H1 (cell line): ENCODE results near the gene HTR3D. TPM values are rescaled to one million over a fixed set of nuclear protein-coding genes. Genes with fewer than 3 reads are reported as not detected.
"Not testable (repeated sequence)": the region's sequence is repeated elsewhere in the genome, so short reads cannot be mapped to it uniquely, and the experiment has no call there.

Experiments
- CTCF ChIA-PET: fragments of 300-600 bp; sonication (Branson Sonifier 250); formaldehyde crosslinking; loops from one replicate; lab custom pipeline; 2021; ENCODE audit not compliant: partially characterized antibody; lab: Charles Lee
- POLR2A ChIA-PET: fragments of 300-600 bp; sonication (Branson Sonifier 250); formaldehyde crosslinking; loops from one replicate; lab custom pipeline; 2021; ENCODE audit warnings: inconsistent platforms; ENCODE audit not compliant: partially characterized antibody; lab: Charles Lee
- DNase-seq, 2 experiments: peaks; one replicate each; pipeline versions ENCODE4 v3.0.0 to v3.0.0-alpha.2; 2010 to 2022; ENCODE audit warnings: low spot score in 2 of 2, low read depth in 1 of 2, mixed read lengths in 1 of 2
- FAIRE-seq: peaks from 2 replicates; lab custom pipeline; 2011; peaks lifted over from hg19 to GRCh38; lab: Jason Lieb, UNC
- H2AFZ ChIP-seq: 2 replicates; pipeline ENCODE4 v1.8.1; 2012; ENCODE audit warnings: low read length, inconsistent platforms
- H2AK5ac ChIP-seq: 2 replicates; pipeline ENCODE4 v1.6.1; 2013; ENCODE audit warnings: low read depth, low read length
- H2BK120ac ChIP-seq: replicated peaks from 2 replicates; pipeline ENCODE3; 2013; ENCODE audit warnings: low read depth, low read length, inconsistent platforms
- H2BK12ac ChIP-seq: 2 replicates; pipeline ENCODE4 v1.6.1; 2013; ENCODE audit warnings: low read depth, low read length
- H2BK15ac ChIP-seq: 2 replicates; pipeline ENCODE4 v1.6.1; 2013; ENCODE audit warnings: low read length
- H2BK20ac ChIP-seq: 2 replicates; pipeline ENCODE4 v1.6.1; 2013; ENCODE audit warnings: low read length
- H2BK5ac ChIP-seq: 2 replicates; pipeline ENCODE4 v1.6.1; 2013; ENCODE audit warnings: low read depth, low read length
- H3K14ac ChIP-seq: 2 replicates; pipeline ENCODE4 v1.6.1; 2013; ENCODE audit warnings: inconsistent platforms; ENCODE audit not compliant: insufficient read length
- H3K18ac ChIP-seq: 2 replicates; pipeline ENCODE4 v1.6.1; 2013; ENCODE audit warnings: low read length; ENCODE audit errors: extremely low read depth
- H3K23ac ChIP-seq: 2 replicates; pipeline ENCODE4 v1.6.1; 2013; ENCODE audit warnings: inconsistent platforms; ENCODE audit not compliant: insufficient read length
- H3K23me2 ChIP-seq: 2 replicates; pipeline ENCODE4 v1.6.1; 2013; ENCODE audit warnings: low read depth, low read length
- H3K27ac ChIP-seq: 2 replicates; pipeline ENCODE4 v1.6.1; 2011; ENCODE audit warnings: low read depth, low read length, inconsistent platforms
- H3K27me3 ChIP-seq, 4 experiments: replicated peaks in 1 of 4; 1 replicate in 1 of 4; 2 replicates in 3 of 4; pipeline versions ENCODE4 v1.6.1 to v1.8.1; 2011 to 2013; ENCODE audit warnings: low read length in 3 of 4, mild to moderate bottlenecking in 3 of 4, inconsistent platforms in 2 of 4, mixed read lengths in 2 of 4, moderate library complexity in 1 of 4; ENCODE audit not compliant: control insufficient read depth in 3 of 4, insufficient read depth in 3 of 4; ENCODE audit errors: extremely low read depth in 1 of 4
- H3K36me3 ChIP-seq, 4 experiments: 2 replicates each; pipeline versions ENCODE4 v1.6.1 to v1.8.1; 2011 to 2013; ENCODE audit warnings: mild to moderate bottlenecking in 4 of 4, low read length in 3 of 4, moderate library complexity in 2 of 4, control low read depth in 1 of 4, inconsistent platforms in 1 of 4; ENCODE audit not compliant: insufficient read depth in 4 of 4, control insufficient read depth in 2 of 4
- H3K4ac ChIP-seq: replicated peaks from 2 replicates; pipeline ENCODE3; 2013; ENCODE audit warnings: low read length, low read depth, mixed read lengths, inconsistent platforms; ENCODE audit not compliant: insufficient read length
- H3K4me1 ChIP-seq, 4 experiments: replicated peaks in 1 of 4; 1 replicate in 1 of 4; 2 replicates in 3 of 4; pipeline versions ENCODE4 v1.6.1 to v1.8.1; 2011 to 2013; ENCODE audit warnings: low read length in 3 of 4, inconsistent platforms in 2 of 4, mixed read lengths in 1 of 4; ENCODE audit not compliant: insufficient read depth in 4 of 4, control insufficient read depth in 3 of 4
- H3K4me2 ChIP-seq, 2 experiments: 2 replicates each; pipeline versions ENCODE4 v1.6.1 to v1.8.1; 2011 to 2013; ENCODE audit warnings: low read depth in 2 of 2, low read length in 2 of 2, control low read depth in 1 of 2, inconsistent platforms in 1 of 2, mild to moderate bottlenecking in 1 of 2; ENCODE audit not compliant: insufficient read depth in 1 of 2
- H3K4me3 ChIP-seq, 4 experiments: fragments of 200-600, 300-600 bp in 1 of 4; sonication (generic), shearing (Covaris generic), sonication (Bioruptor Twin) in 1 of 4; 2 replicates each; pipeline versions ENCODE4 v1.5.1 to v1.8.1; 2011 to 2016; ENCODE audit warnings: low read length in 4 of 4, low read depth in 3 of 4, control low read depth in 2 of 4, inconsistent platforms in 2 of 4, mild to moderate bottlenecking in 2 of 4, mixed read lengths in 1 of 4, moderate library complexity in 1 of 4; ENCODE audit not compliant: insufficient read depth in 2 of 4; ENCODE audit errors: extremely low read depth in 1 of 4
- H3K56ac ChIP-seq: replicated peaks from 2 replicates; pipeline ENCODE3; 2013; ENCODE audit warnings: low read depth, mild to moderate bottlenecking, mixed read lengths, low read length, inconsistent platforms; ENCODE audit not compliant: insufficient read length
- H3K79me1 ChIP-seq: 2 replicates; pipeline ENCODE4 v1.6.1; 2013; ENCODE audit warnings: low read depth, low read length, control low read depth
- H3K79me2 ChIP-seq, 2 experiments: 2 replicates each; pipeline versions ENCODE4 v1.6.1 to v1.8.1; 2012 to 2013; ENCODE audit warnings: low read length in 2 of 2, mild to moderate bottlenecking in 2 of 2, inconsistent platforms in 1 of 2; ENCODE audit not compliant: insufficient read depth in 2 of 2, control insufficient read depth in 1 of 2
- H3K9ac ChIP-seq, 4 experiments: replicated peaks in 1 of 4; 1 replicate in 1 of 4; 2 replicates in 3 of 4; pipeline versions ENCODE4 v1.6.1 to v1.8.1; 2011 to 2013; ENCODE audit warnings: low read depth in 3 of 4, low read length in 3 of 4, control low read depth in 2 of 4, mild to moderate bottlenecking in 2 of 4, moderate library complexity in 2 of 4, inconsistent platforms in 1 of 4; ENCODE audit errors: extremely low read depth in 1 of 4
- H3K9me3 ChIP-seq, 2 experiments: 2 replicates each; pipeline versions ENCODE4 v1.6.1 to v1.8.1; 2012 to 2013; ENCODE audit warnings: mild to moderate bottlenecking in 2 of 2, moderate library complexity in 2 of 2, control low read depth in 1 of 2, inconsistent platforms in 1 of 2, low read depth in 1 of 2, low read length in 1 of 2, mixed read lengths in 1 of 2; ENCODE audit not compliant: insufficient read depth in 2 of 2
- H4K20me1 ChIP-seq, 2 experiments: replicated peaks in 1 of 2; 2 replicates each; pipeline versions ENCODE3 to v1.8.1; 2011 to 2013; ENCODE audit warnings: inconsistent platforms in 2 of 2, low read length in 2 of 2, mild to moderate bottlenecking in 1 of 2; ENCODE audit not compliant: insufficient read depth in 2 of 2, control insufficient read depth in 1 of 2
- H4K5ac ChIP-seq: 2 replicates; pipeline ENCODE4 v1.6.1; 2013; ENCODE audit warnings: low read length, low read depth, mixed read lengths, inconsistent platforms; ENCODE audit not compliant: insufficient read length
- H4K8ac ChIP-seq: 2 replicates; pipeline ENCODE4 v1.8.0; 2013; ENCODE audit warnings: mild to moderate bottlenecking, moderate library complexity, low read length, inconsistent platforms; ENCODE audit not compliant: insufficient read depth; ENCODE audit errors: extremely low read depth
- H4K91ac ChIP-seq: replicated peaks from 2 replicates; pipeline ENCODE3; 2013; ENCODE audit warnings: low read length, mixed read lengths, inconsistent platforms; ENCODE audit not compliant: insufficient read length
- WGBS, 2 experiments: shearing (Covaris generic) in 1 of 2; methylation state at CpG; one replicate each; pipeline versions ENCODE4 v1.1.6 to v1.1.7; 2013 to 2015; ENCODE audit warnings: low lambda C conversion rate in 2 of 2, mixed read lengths in 2 of 2, inconsistent platforms in 1 of 2, low coverage in 1 of 2, missing lambda C conversion rate in 1 of 2; ENCODE audit not compliant: insufficient replicate concordance in 2 of 2, insufficient coverage in 1 of 2, insufficient read length in 1 of 2; ENCODE audit errors: extremely low coverage in 1 of 2, missing lambda C conversion rate in 1 of 2; 5-methylcytosine and 5-hydroxymethylcytosine counted together
- polyA plus RNA-seq, 7 experiments: library from polyadenylated mRNA; depleted of rRNA in 3 of 7; stranded (reverse) in 5 of 7; unstranded in 2 of 7; fragments of >200 nt in 5 of 7; fragments of 200-250 nt in 2 of 7; gene quantifications; 1 replicate in 5 of 7; 2 replicates in 1 of 7; 4 replicates in 1 of 7; pipeline versions ENCODE4 v1.2.1 to v1.2.3, GENCODE V29; 2011 to 2013; ENCODE audit warnings: missing spikeins in 2 of 7, mixed read lengths in 2 of 7
- total RNA-seq: library from RNA; stranded (reverse); fragmentation: NEBNext Ultra II Directional; extraction: Animal tissue kit (Norgen Biotek cat#: 25700); gene quantifications from 2 replicates; pipeline ENCODE4 v1.2.1, GENCODE V29; 2021

Gene HTR3D
- total and polyA plus RNA-seq, 2 of the 8 experiments (the other 6 are each of a cell fraction or from before 2014, with no cell fraction given): not detected

GRCh38 chr3:184025256-184025655 is 6.3 kb upstream of the HTR3D start:
- H3K9me3 ChIP-seq, H3K23ac ChIP-seq, CTCF ChIA-PET, H2BK15ac ChIP-seq, H2BK12ac ChIP-seq, POLR2A ChIA-PET, H3K27ac ChIP-seq, H3K79me2 ChIP-seq, H3K4me1 ChIP-seq, H2BK20ac ChIP-seq, H2BK120ac ChIP-seq, H3K27me3 ChIP-seq, H3K56ac ChIP-seq, H4K5ac ChIP-seq, H3K4me3 ChIP-seq, H3K18ac ChIP-seq, H2BK5ac ChIP-seq, H4K20me1 ChIP-seq, H4K91ac ChIP-seq, H3K36me3 ChIP-seq, H3K9ac ChIP-seq, H3K79me1 ChIP-seq, H2AK5ac ChIP-seq, H4K8ac ChIP-seq, H3K14ac ChIP-seq, DNase-seq, H3K4ac ChIP-seq, H3K23me2 ChIP-seq, FAIRE-seq, H3K4me2 ChIP-seq: not testable (repeated sequence)
- 80% methylated on average over 5 of the region's 5 CpGs; no CpG with 5 or more reads in 1 of the 2 experiments for WGBS, 2 experiments
- peak overlapping the region; percentile 44; the same call in 1 of the 2 replicates for H2AFZ ChIP-seq

- H3K18ac ChIP-seq, H3K36me3 ChIP-seq, H2BK15ac ChIP-seq, H3K27ac ChIP-seq, H4K8ac ChIP-seq, H3K56ac ChIP-seq, H4K20me1 ChIP-seq, H3K4me2 ChIP-seq, FAIRE-seq, H4K5ac ChIP-seq, H2BK120ac ChIP-seq, H3K79me1 ChIP-seq, H3K23me2 ChIP-seq, H3K27me3 ChIP-seq, POLR2A ChIA-PET, H3K4ac ChIP-seq, H2BK5ac ChIP-seq, H2BK12ac ChIP-seq, DNase-seq, CTCF ChIA-PET, H4K91ac ChIP-seq, H3K14ac ChIP-seq, H3K79me2 ChIP-seq, H3K23ac ChIP-seq, H2BK20ac ChIP-seq, H3K9ac ChIP-seq, H3K4me1 ChIP-seq, H3K4me3 ChIP-seq, H2AK5ac ChIP-seq, H2AFZ ChIP-seq, H3K9me3 ChIP-seq: not testable (repeated sequence)
- 76% methylated on average over 1 of the region's 1 CpG; no CpG with 5 or more reads in 1 of the 2 experiments for whole genome bisulfite sequencing, 2 experiments
These were observed 3.2 kb upstream of the HTR3D start for GRCh38 chr3:184028275-184028890.
